Measurements from ENCODE around the gene ERMAP.
"Not testable (repeated sequence)": the region's sequence is repeated elsewhere in the genome, so short reads cannot be mapped to it uniquely, and the experiment has no call there.

The ERMAP gene

GRCh38 chr1:42788021-42788420 is 28.9 kb upstream of the ERMAP start:
- no peak for TF ChIP-seq ZFX (IDR thresholded peaks at IDR 0.05)
- H3K27ac ChIP-seq: no peak overlapping the region

DNA sequence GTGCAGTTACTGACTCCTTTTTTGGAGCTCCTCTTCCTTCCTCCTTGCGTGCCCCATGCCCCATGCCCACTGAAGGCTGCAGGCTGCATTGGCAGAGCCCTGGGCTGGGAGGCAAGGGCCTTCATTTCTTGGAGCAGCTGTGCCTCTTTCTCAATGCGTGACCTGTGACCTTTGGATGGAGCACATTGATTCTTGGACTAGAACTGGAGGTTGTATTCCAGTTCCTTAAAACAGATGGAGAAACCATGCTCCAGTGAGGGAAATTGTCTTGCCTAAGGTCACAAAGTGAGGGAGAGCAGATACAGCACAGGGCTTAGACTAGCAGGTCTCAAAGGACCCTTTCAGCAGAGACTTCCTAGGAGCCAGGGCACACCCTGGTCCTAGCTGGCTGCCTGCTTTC is 23.1 kb upstream of the ERMAP start:
- TF ChIP-seq CTCF (conservative IDR thresholded peaks at IDR 0.05) (no peak), ZFX (IDR thresholded peaks at IDR 0.05) (no peak)
- H3K27ac ChIP-seq: no peak overlapping the region

- no peak for TF ChIP-seq ZFX (IDR thresholded peaks at IDR 0.05)
- no peak overlapping the region for H3K27ac ChIP-seq
Measured at GRCh38 chr1:42797414-42797813, 19.5 kb upstream of the ERMAP start.

DNA sequence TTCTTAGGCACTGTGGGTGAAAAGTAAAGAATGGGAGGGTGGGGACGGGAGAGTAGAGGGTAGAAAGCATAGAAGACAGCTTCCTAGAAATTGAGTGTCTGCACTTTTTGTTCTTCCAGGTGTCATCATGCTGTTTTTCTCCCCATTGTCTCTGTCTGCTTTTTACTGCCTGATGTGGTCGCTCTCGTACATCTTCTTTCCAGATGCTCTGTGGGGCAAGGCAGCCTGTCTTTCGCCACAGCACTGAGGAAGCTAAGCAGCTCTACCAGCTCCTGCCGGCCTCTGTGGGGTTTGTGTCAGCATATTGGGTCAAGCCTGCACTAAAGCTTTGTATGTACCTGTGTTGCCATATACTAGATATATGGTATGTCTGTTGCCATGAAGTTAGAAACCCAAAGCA is 18.9 kb upstream of the ERMAP start:
- no peak for TF ChIP-seq CTCF (conservative IDR thresholded peaks at IDR 0.05)
- TF ChIP-seq ZFX (IDR thresholded peaks at IDR 0.05): no peak
- no peak overlapping the region for H3K27ac ChIP-seq

GRCh38 chr1:42801832-42802473 is 15.0 kb upstream of the ERMAP start:
- TF ChIP-seq ZFX (IDR thresholded peaks at IDR 0.05) (no peak), CTCF (conservative IDR thresholded peaks at IDR 0.05) (no peak)
- no peak overlapping the region for H3K27ac ChIP-seq

DNA sequence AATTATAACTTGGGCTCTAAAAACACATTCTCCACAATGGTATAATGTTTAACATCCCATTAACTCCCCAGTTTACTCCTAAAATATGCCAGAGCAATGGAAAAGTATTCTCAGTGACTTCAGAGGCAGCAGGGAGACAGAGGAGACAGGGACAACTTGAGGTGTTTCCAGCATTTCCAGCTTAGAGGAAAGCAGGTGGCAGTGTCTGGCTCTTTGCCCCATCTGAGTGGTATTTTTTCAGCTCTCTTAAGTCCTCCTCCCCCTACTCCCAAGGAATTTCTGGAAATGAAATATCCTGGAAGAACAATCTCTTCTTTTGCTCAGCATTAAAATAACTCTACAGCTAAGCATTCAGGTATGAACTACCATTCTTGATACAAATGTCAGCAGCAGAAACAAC is 10.8 kb upstream of the ERMAP start:
- no peak overlapping the region for H3K27ac ChIP-seq
- no peak for TF ChIP-seq ZFX (IDR thresholded peaks at IDR 0.05)
- no peak for TF ChIP-seq CTCF (conservative IDR thresholded peaks at IDR 0.05)

DNA sequence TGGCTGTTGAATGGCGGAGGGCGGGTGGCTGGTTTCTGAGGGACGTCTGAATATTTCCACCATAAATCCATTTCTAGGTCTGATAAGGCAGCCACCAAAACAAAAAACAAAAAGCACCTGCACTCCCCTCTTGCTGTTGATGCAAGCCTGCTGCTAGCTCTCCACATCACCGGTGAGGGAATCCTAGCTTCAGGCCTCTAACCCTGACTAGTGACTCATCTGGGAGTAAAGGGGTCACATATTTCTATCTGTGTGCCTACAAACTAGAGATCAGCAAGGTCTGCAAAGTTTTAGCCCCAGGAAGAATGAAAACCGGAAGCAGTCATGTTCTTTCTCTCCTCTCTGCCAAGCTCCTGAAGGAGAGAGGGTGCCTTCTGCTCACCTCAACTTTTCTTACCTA is 10.3 kb upstream of the ERMAP start:
- no peak for TF ChIP-seq ZFX (IDR thresholded peaks at IDR 0.05)
- TF ChIP-seq CTCF (conservative IDR thresholded peaks at IDR 0.05): no peak
- no peak overlapping the region for H3K27ac ChIP-seq

- no peak overlapping the region for H3K27ac ChIP-seq
- no peak for TF ChIP-seq ZFX (IDR thresholded peaks at IDR 0.05)
- TF ChIP-seq CTCF (conservative IDR thresholded peaks at IDR 0.05): no peak
Measured at GRCh38 chr1:42807056-42807668, 9.8 kb upstream of the ERMAP start.

DNA sequence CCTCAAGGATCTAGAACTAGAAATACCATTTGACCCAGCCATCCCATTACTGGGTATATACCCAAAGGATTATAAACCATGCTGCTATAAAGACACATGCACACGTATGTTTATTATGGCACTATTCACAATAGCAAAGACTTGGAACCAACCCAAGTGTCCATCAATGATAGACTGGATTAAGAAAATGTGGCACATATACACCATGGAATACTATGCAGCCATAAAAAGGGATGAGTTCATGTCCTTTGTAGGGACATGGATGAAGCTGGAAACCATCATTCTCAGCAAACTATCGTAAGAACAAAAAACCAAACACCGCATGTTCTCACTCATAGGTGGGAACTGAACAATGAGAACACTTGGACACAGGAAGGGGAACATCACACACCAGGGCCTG is 2.1 kb upstream of the ERMAP start:
- not testable (repeated sequence) for H3K27ac ChIP-seq
